SJCRH30 (cell line): ENCODE data around the gene ALDH4A1. TPM values are rescaled to one million over a fixed set of nuclear protein-coding genes. Genes with fewer than 3 reads are reported as not detected.
A peak's percentile ranks its signal among the peaks of the same experiment; 100 is the strongest.
"Not testable (repeated sequence)": the region's sequence is repeated elsewhere in the genome, so short reads cannot be mapped to it uniquely, and the experiment has no call there.

Source experiments
- DNase-seq, 2 experiments: peaks; one replicate each; pipeline ENCODE4 v3.0.0-alpha.2; 2015 to 2020
- H3K27ac ChIP-seq: fragments of 250-450 bp; sonication (Bioruptor Pico); 2 replicates; pipeline ENCODE4 v1.5.1; 2020; ENCODE audit warnings: mild to moderate bottlenecking, moderate library complexity
- H3K27me3 ChIP-seq: fragments of 250-450 bp; sonication (Bioruptor Pico); 2 replicates; pipeline ENCODE4 v1.5.1; 2020; ENCODE audit warnings: mild to moderate bottlenecking, moderate library complexity
- H3K36me3 ChIP-seq: fragments of 250-450 bp; sonication (Bioruptor Pico); 2 replicates; pipeline ENCODE4 v1.5.1; 2020; ENCODE audit warnings: mild to moderate bottlenecking, moderate library complexity
- H3K4me1 ChIP-seq: fragments of 250-450 bp; sonication (Bioruptor Pico); 2 replicates; pipeline ENCODE4 v1.5.1; 2020; ENCODE audit warnings: mild to moderate bottlenecking, moderate library complexity
- H3K4me3 ChIP-seq: fragments of 250-450 bp; sonication (Bioruptor Pico); 2 replicates; pipeline ENCODE4 v1.5.1; 2020; ENCODE audit warnings: mild to moderate bottlenecking, moderate library complexity
- H3K9me3 ChIP-seq: fragments of 250-450 bp; sonication (Bioruptor Pico); replicated peaks from 2 replicates; pipeline ENCODE4 v1.5.1; 2020; ENCODE audit warnings: mild to moderate bottlenecking, moderate library complexity
- total RNA-seq: library from RNA; depleted of rRNA; stranded (reverse); fragments of >200 nt; shearing (Covaris generic); gene quantifications from 2 replicates; pipeline ENCODE4 v1.2.3, GENCODE V29; 2014

Gene ALDH4A1
- total RNA-seq, 1 experiment from 2014 or later, result 7.2 TPM

GRCh38 chr1:18856435-18856834 is 45.9 kb downstream of the ALDH4A1 start:
- H3K27ac ChIP-seq, result no peak overlapping the region
- H3K36me3 ChIP-seq, result no peaks in the 10 kb centered on the region
- H3K27me3 ChIP-seq, result peaks cover 10% of the 10 kb centered on the region
- no peaks in the 10 kb centered on the region for H3K4me1 ChIP-seq
- H3K4me3 ChIP-seq, result no peak overlapping the region
- DNase-seq, result no peak
- no peaks in the 10 kb centered on the region; the same call in 1 of the 2 replicates for H3K9me3 ChIP-seq

- H3K27me3 ChIP-seq, result peaks cover 2% of the 10 kb centered on the region; the same call in 1 of the 2 replicates
- H3K9me3 ChIP-seq, result no peaks in the 10 kb centered on the region; the same call in 1 of the 2 replicates
- DNase-seq, result no peak
- H3K27ac ChIP-seq, result no peak overlapping the region
- no peaks in the 10 kb centered on the region for H3K4me1 ChIP-seq
- H3K4me3 ChIP-seq, result no peak overlapping the region
- no peaks in the 10 kb centered on the region for H3K36me3 ChIP-seq
Observed at GRCh38 chr1:18855573-18855972, 46.8 kb downstream of the ALDH4A1 start.

- H3K4me3 ChIP-seq, result no peak overlapping the region
Observed at GRCh38 chr1:18854331-18855025, 47.9 kb downstream of the ALDH4A1 start.

GRCh38 chr1:18852501-18852900 is 49.9 kb downstream of the ALDH4A1 start:
- DNase-seq, result no peak
- no peaks in the 10 kb centered on the region for H3K27me3 ChIP-seq
- H3K27ac ChIP-seq, result no peak overlapping the region
- H3K4me1 ChIP-seq, result no peaks in the 10 kb centered on the region
- H3K4me3 ChIP-seq, result no peak overlapping the region
- no peaks in the 10 kb centered on the region for H3K9me3 ChIP-seq
- H3K36me3 ChIP-seq, result no peaks in the 10 kb centered on the region

More at GRCh38 chr1:18854331-18855025, 47.9 kb downstream of the ALDH4A1 start:
- Histone ChIP-seq H3K27me3 (no peaks in the 10 kb centered on the region), H3K9me3 (no peaks in the 10 kb centered on the region; the same call in 1 of the 2 replicates), H3K4me1 (no peaks in the 10 kb centered on the region), H3K27ac (no peak overlapping the region), H3K36me3 (no peaks in the 10 kb centered on the region)
- no peak for DNase-seq

GRCh38 chr1:18849261-18849711 is 53.1 kb downstream of the ALDH4A1 start:
- Histone ChIP-seq H3K4me1 (no peaks in the 10 kb centered on the region; the same call in 1 of the 2 replicates), H3K36me3 (no peaks in the 10 kb centered on the region), H3K9me3 (no peaks in the 10 kb centered on the region), H3K27me3 (no peaks in the 10 kb centered on the region), H3K27ac (no peak overlapping the region), H3K4me3 (no peak overlapping the region)
- DNase-seq, result peak; percentile 51 to 60

- H3K9me3 ChIP-seq, H3K36me3 ChIP-seq, H3K4me3 ChIP-seq, H3K27me3 ChIP-seq, H3K4me1 ChIP-seq, DNase-seq, H3K27ac ChIP-seq: not testable (repeated sequence)
Observed at GRCh38 chr1:18847723-18848122, 54.6 kb downstream of the ALDH4A1 start.

GRCh38 chr1:18840145-18840544 is 62.2 kb downstream of the ALDH4A1 start:
- no peak for DNase-seq
- Histone ChIP-seq H3K4me1 (no peaks in the 10 kb centered on the region), H3K9me3 (no peaks in the 10 kb centered on the region), H3K36me3 (no peaks in the 10 kb centered on the region), H3K27ac (no peak overlapping the region), H3K4me3 (no peak overlapping the region), H3K27me3 (peaks cover 3% of the 10 kb centered on the region; the same call in 1 of the 2 replicates)

- Histone ChIP-seq H3K4me3 (no peak overlapping the region), H3K27ac (no peak overlapping the region), H3K9me3 (no peaks in the 10 kb centered on the region), H3K27me3 (peaks cover 11% of the 10 kb centered on the region; the same call in 1 of the 2 replicates), H3K4me1 (no peaks in the 10 kb centered on the region), H3K36me3 (no peaks in the 10 kb centered on the region)
- no peak for DNase-seq
Observed at GRCh38 chr1:18836654-18837053, 65.7 kb downstream of the ALDH4A1 start.

- not testable (repeated sequence) for H3K4me3 ChIP-seq
Observed at GRCh38 chr1:18832319-18832718, 70.0 kb downstream of the ALDH4A1 start.

GRCh38 chr1:18831656-18832055 is 70.7 kb downstream of the ALDH4A1 start:
- Histone ChIP-seq H3K36me3 (no peaks in the 10 kb centered on the region), H3K4me3 (no peak overlapping the region), H3K4me1 (no peaks in the 10 kb centered on the region), H3K27ac (no peak overlapping the region), H3K9me3 (0 out of 2 replicates have a peak, but pooled peaks cover 4% of the 10 kb centered on the region), H3K27me3 (peaks cover 11% of the 10 kb centered on the region; the same call in 1 of the 2 replicates)
- DNase-seq, result no peak

More at GRCh38 chr1:18832319-18832718, 70.0 kb downstream of the ALDH4A1 start:
- DNase-seq, H3K27ac ChIP-seq, H3K4me1 ChIP-seq, H3K9me3 ChIP-seq, H3K36me3 ChIP-seq: not testable (repeated sequence)
- H3K27me3 ChIP-seq, result peaks cover 11% of the 10 kb centered on the region; the same call in 1 of the 2 replicates

GRCh38 chr1:18830596-18830995 is 71.8 kb downstream of the ALDH4A1 start:
- no peaks in the 10 kb centered on the region for H3K4me1 ChIP-seq
- no peak overlapping the region for H3K27ac ChIP-seq
- no peaks in the 10 kb centered on the region for H3K36me3 ChIP-seq
- H3K9me3 ChIP-seq, result 0 out of 2 replicates have a peak, but pooled peaks cover 4% of the 10 kb centered on the region
- DNase-seq, result peak in 1 of 2 experiments; percentile 68
- H3K4me3 ChIP-seq, result no peak overlapping the region
- H3K27me3 ChIP-seq, result peaks cover 11% of the 10 kb centered on the region; the same call in 1 of the 2 replicates

GRCh38 chr1:18829671-18830070 is 72.7 kb downstream of the ALDH4A1 start:
- H3K9me3 ChIP-seq, result 0 out of 2 replicates have a peak, but pooled peaks cover 4% of the 10 kb centered on the region
- H3K36me3 ChIP-seq, result no peaks in the 10 kb centered on the region
- no peak overlapping the region for H3K27ac ChIP-seq
- H3K4me3 ChIP-seq, result no peak overlapping the region
- no peaks in the 10 kb centered on the region for H3K4me1 ChIP-seq
- DNase-seq, result no peak
- 0 out of 2 replicates have a peak, but pooled peaks cover 4% of the 10 kb centered on the region for H3K27me3 ChIP-seq

- H3K27me3 ChIP-seq, result no peaks in the 10 kb centered on the region
- no peak for DNase-seq
- no peak overlapping the region for H3K4me3 ChIP-seq
- no peaks in the 10 kb centered on the region for H3K36me3 ChIP-seq
- no peaks in the 10 kb centered on the region for H3K4me1 ChIP-seq
- H3K9me3 ChIP-seq, result 0 out of 2 replicates have a peak, but pooled peaks cover 4% of the 10 kb centered on the region
- H3K27ac ChIP-seq, result no peak overlapping the region
Observed at GRCh38 chr1:18828224-18828623, 74.1 kb downstream of the ALDH4A1 start.

- Histone ChIP-seq H3K4me3 (no peak overlapping the region), H3K27me3 (no peaks in the 10 kb centered on the region), H3K36me3 (no peaks in the 10 kb centered on the region), H3K4me1 (no peaks in the 10 kb centered on the region), H3K9me3 (no peaks in the 10 kb centered on the region), H3K27ac (no peak overlapping the region)
- DNase-seq, result no peak
Observed at GRCh38 chr1:18823438-18823837, 78.9 kb downstream of the ALDH4A1 start.
